Neural cell (in vitro differentiated cells): ENCODE results near the gene ZDHHC17.

Source experiments
- EP300 ChIP-seq: fragments of 450-650 bp; conservative IDR thresholded peaks from 2 replicates; pipeline ENCODE4 v1.6.1; 2014; ENCODE audit warnings: antibody characterized with exemption, mild to moderate bottlenecking, moderate library complexity; ENCODE audit not compliant: poor library complexity, severe bottlenecking
- EZH2 ChIP-seq: fragments of 200-600, 300-800 bp; shearing (Covaris generic), sonication (generic); IDR thresholded peaks from 2 replicates; pipeline ENCODE4 v1.6.1; 2014; ENCODE audit warnings: antibody characterized with exemption, low read length, borderline replicate concordance, mild to moderate bottlenecking; ENCODE audit not compliant: insufficient read depth, poor library complexity, severe bottlenecking
- MXI1 ChIP-seq: fragments of 450-650 bp; conservative IDR thresholded peaks from 2 replicates; pipeline ENCODE4 v1.6.1; 2014; ENCODE audit warnings: antibody characterized with exemption, mild to moderate bottlenecking; ENCODE audit not compliant: poor library complexity, severe bottlenecking
- POLR2AphosphoS5 ChIP-seq: IDR thresholded peaks from 2 replicates; pipeline ENCODE4 v1.6.1; 2012
- RAD21 ChIP-seq: fragments of 450-650 bp; conservative IDR thresholded peaks from 2 replicates; pipeline ENCODE4 v1.6.1; 2014; ENCODE audit warnings: antibody characterized with exemption, mild to moderate bottlenecking, moderate library complexity
- SMC3 ChIP-seq: fragments of 450-650 bp; conservative IDR thresholded peaks from 2 replicates; pipeline ENCODE4 v1.6.1; 2014; ENCODE audit warnings: antibody characterized with exemption, mild to moderate bottlenecking, moderate library complexity; ENCODE audit not compliant: poor library complexity
- TAF1 ChIP-seq: IDR thresholded peaks from 2 replicates; pipeline ENCODE4 v1.6.1; 2012; ENCODE audit warnings: low read depth
- TF ChIP-seq, protein P1 (sequence below): fragments of 450-650 bp; IDR thresholded peaks from 2 replicates; pipeline ENCODE4 v1.5.1; 2014; ENCODE audit warnings: antibody characterized with exemption, mild to moderate bottlenecking, moderate library complexity; ENCODE audit not compliant: poor library complexity, severe bottlenecking
- TF ChIP-seq, protein P2 (sequence below): IDR thresholded peaks from 2 replicates; pipeline ENCODE4 v1.6.1; 2012; ENCODE audit warnings: borderline replicate concordance

DNA sequence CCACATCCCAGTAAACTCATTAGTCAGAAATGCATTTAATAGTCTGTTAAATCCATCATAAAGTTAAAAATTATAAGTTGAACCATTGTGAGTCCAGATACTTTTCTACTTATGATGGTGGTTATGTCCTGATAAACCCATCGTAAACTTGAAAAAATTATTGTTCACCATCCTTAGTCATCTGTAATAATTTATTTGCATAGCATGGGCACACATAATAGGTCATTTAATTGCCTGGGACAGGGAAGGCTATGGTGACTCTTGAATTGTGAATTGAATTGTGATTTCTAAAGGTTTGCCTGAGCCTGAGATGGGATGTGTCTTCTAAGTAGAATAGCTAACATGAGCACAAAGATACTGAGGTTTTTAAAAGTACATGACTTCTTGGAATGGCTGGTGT lies 21.5 kb downstream of the ZDHHC17 start:
- TF ChIP-seq MXI1 (no peak), EZH2 (no peak), TAF1 (no peak), RAD21 (no peak), POLR2AphosphoS5 (no peak), SMC3 (no peak), EP300 (no peak)
- TF ChIP-seq, protein P1, sequence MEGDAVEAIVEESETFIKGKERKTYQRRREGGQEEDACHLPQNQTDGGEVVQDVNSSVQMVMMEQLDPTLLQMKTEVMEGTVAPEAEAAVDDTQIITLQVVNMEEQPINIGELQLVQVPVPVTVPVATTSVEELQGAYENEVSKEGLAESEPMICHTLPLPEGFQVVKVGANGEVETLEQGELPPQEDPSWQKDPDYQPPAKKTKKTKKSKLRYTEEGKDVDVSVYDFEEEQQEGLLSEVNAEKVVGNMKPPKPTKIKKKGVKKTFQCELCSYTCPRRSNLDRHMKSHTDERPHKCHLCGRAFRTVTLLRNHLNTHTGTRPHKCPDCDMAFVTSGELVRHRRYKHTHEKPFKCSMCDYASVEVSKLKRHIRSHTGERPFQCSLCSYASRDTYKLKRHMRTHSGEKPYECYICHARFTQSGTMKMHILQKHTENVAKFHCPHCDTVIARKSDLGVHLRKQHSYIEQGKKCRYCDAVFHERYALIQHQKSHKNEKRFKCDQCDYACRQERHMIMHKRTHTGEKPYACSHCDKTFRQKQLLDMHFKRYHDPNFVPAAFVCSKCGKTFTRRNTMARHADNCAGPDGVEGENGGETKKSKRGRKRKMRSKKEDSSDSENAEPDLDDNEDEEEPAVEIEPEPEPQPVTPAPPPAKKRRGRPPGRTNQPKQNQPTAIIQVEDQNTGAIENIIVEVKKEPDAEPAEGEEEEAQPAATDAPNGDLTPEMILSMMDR, result no peak
- TF ChIP-seq, protein P2, sequence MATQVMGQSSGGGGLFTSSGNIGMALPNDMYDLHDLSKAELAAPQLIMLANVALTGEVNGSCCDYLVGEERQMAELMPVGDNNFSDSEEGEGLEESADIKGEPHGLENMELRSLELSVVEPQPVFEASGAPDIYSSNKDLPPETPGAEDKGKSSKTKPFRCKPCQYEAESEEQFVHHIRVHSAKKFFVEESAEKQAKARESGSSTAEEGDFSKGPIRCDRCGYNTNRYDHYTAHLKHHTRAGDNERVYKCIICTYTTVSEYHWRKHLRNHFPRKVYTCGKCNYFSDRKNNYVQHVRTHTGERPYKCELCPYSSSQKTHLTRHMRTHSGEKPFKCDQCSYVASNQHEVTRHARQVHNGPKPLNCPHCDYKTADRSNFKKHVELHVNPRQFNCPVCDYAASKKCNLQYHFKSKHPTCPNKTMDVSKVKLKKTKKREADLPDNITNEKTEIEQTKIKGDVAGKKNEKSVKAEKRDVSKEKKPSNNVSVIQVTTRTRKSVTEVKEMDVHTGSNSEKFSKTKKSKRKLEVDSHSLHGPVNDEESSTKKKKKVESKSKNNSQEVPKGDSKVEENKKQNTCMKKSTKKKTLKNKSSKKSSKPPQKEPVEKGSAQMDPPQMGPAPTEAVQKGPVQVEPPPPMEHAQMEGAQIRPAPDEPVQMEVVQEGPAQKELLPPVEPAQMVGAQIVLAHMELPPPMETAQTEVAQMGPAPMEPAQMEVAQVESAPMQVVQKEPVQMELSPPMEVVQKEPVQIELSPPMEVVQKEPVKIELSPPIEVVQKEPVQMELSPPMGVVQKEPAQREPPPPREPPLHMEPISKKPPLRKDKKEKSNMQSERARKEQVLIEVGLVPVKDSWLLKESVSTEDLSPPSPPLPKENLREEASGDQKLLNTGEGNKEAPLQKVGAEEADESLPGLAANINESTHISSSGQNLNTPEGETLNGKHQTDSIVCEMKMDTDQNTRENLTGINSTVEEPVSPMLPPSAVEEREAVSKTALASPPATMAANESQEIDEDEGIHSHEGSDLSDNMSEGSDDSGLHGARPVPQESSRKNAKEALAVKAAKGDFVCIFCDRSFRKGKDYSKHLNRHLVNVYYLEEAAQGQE, result no peak
